Measurements from ENCODE around the gene BTG2. TPM values are rescaled to one million over a fixed set of nuclear protein-coding genes. Genes with fewer than 3 reads are reported as not detected.

Gene BTG2
- total RNA-seq, 1 experiment from 2014 or later, result 24.2 TPM

DNA sequence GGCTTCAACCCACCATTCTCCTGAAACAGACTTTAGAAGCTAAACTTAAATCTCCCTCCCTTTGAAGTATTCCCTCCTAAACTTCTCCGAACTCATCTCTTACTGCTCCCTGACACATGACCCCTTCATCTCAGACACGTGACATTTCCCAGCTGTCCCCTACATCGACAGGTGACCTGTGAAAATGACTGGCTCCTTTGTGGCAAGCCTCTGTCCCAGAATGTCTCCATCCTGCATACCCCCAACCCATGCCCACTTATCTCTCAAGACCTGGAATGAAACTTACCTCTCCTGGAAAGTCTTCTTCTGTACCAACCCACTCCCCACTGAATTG lies 41.4 kb downstream of the BTG2 start:
- RAD21 ChIA-PET (ENCODE audit: low non-redundant PET in 1 of 2, low total read pairs in 2 of 2, uncharacterized antibody in 2 of 2, unreplicated experiment in 2 of 2), result no interaction called here
- no peak overlapping the region for H3K27ac ChIP-seq (ENCODE audit: low read depth, low read length)
- H3K4me3 ChIP-seq (replicated peaks in 1 of 2; ENCODE audit: low read depth in 1 of 2, low read length in 2 of 2), result no peak overlapping the region
- POLR2A ChIA-PET, result interaction anchor here (0.8 kb wide), 1 partner anchor 13 kb away, joined by 3 read pairs; no protein-coding TSS in a partner anchor
- H4K20me1 ChIP-seq (ENCODE audit: insufficient read depth), result no peaks in the 10 kb centered on the region
- H3K9me3 ChIP-seq (ENCODE audit: control insufficient read depth in 1 of 2, insufficient read depth in 1 of 2, low read depth in 1 of 2, low read length in 2 of 2), result no peaks in the 10 kb centered on the region
- peaks cover 0 to 3% of the 10 kb centered on the region in 2 experiments; a peak in 3 of 4 replicates for H3K4me1 ChIP-seq (ENCODE audit: control insufficient read depth in 1 of 2, insufficient read depth in 2 of 2, low read length in 2 of 2)
- ATAC-seq (no peak), DNase-seq (ENCODE audit: low read depth, low spot score) (no peak)
- no peaks in the 10 kb centered on the region for H3K36me3 ChIP-seq (ENCODE audit: control insufficient read depth in 1 of 2, insufficient read depth in 2 of 2, low read length in 2 of 2)
- H3K27me3 ChIP-seq (ENCODE audit: insufficient read depth, low read length), result peaks cover 4% of the 10 kb centered on the region; the same call in 1 of the 2 replicates
- CTCF ChIA-PET, result interaction anchor here (0.8 to 1.6 kb wide), 7 partner anchors 9 to 355 kb away, joined by 3 to 7 read pairs (median 4); no protein-coding TSS in a partner anchor
- H3K4me2 ChIP-seq (ENCODE audit: low read length), result no peak overlapping the region
- no TSS peak for BruUV-seq (replicated peaks)
- no peak overlapping the region for H3K9ac ChIP-seq (ENCODE audit: low read length)
- no peak overlapping the region for H2AFZ ChIP-seq (ENCODE audit: low read depth, low read length, poor library complexity, severe bottlenecking)
- intact Hi-C loops (cut with micrococcal nuclease), result no loop called here
- H3K9me2 ChIP-seq (ENCODE audit: insufficient read depth), result no peaks in the 10 kb centered on the region
- no peaks in the 10 kb centered on the region for H3K79me2 ChIP-seq (ENCODE audit: insufficient read depth, low read length)
- TF ChIP-seq FOSL1 (IDR thresholded peaks at IDR 0.05; ENCODE audit: low read depth), result no peak
- no peak for TF ChIP-seq SRF (IDR thresholded peaks at IDR 0.05; ENCODE audit: low read depth)
- no peak for TF ChIP-seq POLR2A (IDR thresholded peaks at IDR 0.05; ENCODE audit: borderline replicate concordance, extremely low read depth, insufficient read depth, insufficient read length)
- TF ChIP-seq EZH2 (IDR thresholded peaks at IDR 0.05), result no peak
- TF ChIP-seq POLR2AphosphoS5 (IDR thresholded peaks at IDR 0.05; ENCODE audit: low read depth, low read length), result no peak
- TF ChIP-seq, protein P1, sequence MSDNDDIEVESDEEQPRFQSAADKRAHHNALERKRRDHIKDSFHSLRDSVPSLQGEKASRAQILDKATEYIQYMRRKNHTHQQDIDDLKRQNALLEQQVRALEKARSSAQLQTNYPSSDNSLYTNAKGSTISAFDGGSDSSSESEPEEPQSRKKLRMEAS (IDR thresholded peaks at IDR 0.05), result no peak
- no peak for TF ChIP-seq SP1 (IDR thresholded peaks at IDR 0.05; ENCODE audit: low read depth)
- TF ChIP-seq SIN3A (IDR thresholded peaks at IDR 0.05; ENCODE audit: low read depth), result no peak
- TF ChIP-seq RAD21 (IDR thresholded peaks at IDR 0.05; ENCODE audit: low read depth), result no peak
- TF ChIP-seq EGR1 (IDR thresholded peaks at IDR 0.05; ENCODE audit: low read depth), result no peak
- no peak for TF ChIP-seq TCF7L2 (IDR thresholded peaks at IDR 0.05; ENCODE audit: borderline replicate concordance, extremely low read depth, insufficient read depth, insufficient read length)
- TF ChIP-seq, protein P2, sequence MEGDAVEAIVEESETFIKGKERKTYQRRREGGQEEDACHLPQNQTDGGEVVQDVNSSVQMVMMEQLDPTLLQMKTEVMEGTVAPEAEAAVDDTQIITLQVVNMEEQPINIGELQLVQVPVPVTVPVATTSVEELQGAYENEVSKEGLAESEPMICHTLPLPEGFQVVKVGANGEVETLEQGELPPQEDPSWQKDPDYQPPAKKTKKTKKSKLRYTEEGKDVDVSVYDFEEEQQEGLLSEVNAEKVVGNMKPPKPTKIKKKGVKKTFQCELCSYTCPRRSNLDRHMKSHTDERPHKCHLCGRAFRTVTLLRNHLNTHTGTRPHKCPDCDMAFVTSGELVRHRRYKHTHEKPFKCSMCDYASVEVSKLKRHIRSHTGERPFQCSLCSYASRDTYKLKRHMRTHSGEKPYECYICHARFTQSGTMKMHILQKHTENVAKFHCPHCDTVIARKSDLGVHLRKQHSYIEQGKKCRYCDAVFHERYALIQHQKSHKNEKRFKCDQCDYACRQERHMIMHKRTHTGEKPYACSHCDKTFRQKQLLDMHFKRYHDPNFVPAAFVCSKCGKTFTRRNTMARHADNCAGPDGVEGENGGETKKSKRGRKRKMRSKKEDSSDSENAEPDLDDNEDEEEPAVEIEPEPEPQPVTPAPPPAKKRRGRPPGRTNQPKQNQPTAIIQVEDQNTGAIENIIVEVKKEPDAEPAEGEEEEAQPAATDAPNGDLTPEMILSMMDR (IDR thresholded peaks at IDR 0.05 in 2 of 3, conservative IDR thresholded peaks at IDR 0.05 in 1 of 3; ENCODE audit: borderline replicate concordance in 1 of 3, insufficient read depth in 1 of 3, low read depth in 2 of 3, low read length in 2 of 3), result no peak
- TF ChIP-seq CEBPB (IDR thresholded peaks at IDR 0.05; ENCODE audit: low read depth), result no peak
- TF ChIP-seq, protein P3, sequence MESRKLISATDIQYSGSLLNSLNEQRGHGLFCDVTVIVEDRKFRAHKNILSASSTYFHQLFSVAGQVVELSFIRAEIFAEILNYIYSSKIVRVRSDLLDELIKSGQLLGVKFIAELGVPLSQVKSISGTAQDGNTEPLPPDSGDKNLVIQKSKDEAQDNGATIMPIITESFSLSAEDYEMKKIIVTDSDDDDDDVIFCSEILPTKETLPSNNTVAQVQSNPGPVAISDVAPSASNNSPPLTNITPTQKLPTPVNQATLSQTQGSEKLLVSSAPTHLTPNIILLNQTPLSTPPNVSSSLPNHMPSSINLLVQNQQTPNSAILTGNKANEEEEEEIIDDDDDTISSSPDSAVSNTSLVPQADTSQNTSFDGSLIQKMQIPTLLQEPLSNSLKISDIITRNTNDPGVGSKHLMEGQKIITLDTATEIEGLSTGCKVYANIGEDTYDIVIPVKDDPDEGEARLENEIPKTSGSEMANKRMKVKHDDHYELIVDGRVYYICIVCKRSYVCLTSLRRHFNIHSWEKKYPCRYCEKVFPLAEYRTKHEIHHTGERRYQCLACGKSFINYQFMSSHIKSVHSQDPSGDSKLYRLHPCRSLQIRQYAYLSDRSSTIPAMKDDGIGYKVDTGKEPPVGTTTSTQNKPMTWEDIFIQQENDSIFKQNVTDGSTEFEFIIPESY (IDR thresholded peaks at IDR 0.05; ENCODE audit: extremely low read depth, insufficient replicate concordance, low read length), result no peak
- TF ChIP-seq ZFX (IDR thresholded peaks at IDR 0.05), result no peak
- no peak for TF ChIP-seq ELF1 (IDR thresholded peaks at IDR 0.05; ENCODE audit: borderline replicate concordance, low read depth)
- TF ChIP-seq, protein P4, sequence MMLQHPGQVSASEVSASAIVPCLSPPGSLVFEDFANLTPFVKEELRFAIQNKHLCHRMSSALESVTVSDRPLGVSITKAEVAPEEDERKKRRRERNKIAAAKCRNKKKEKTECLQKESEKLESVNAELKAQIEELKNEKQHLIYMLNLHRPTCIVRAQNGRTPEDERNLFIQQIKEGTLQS (IDR thresholded peaks at IDR 0.05), result no peak
